IPS DF 19.7 (cell line): ENCODE measurements around the gene HEXIM1.

ENCODE experiments used
- DNase-seq: peaks from one replicate; pipeline ENCODE4 v3.0.0-alpha.2; 2013; ENCODE audit warnings: low read depth, low spot score

HEXIM1 gene

GRCh38 chr17:45171338-45172231, 23.3 kb downstream of the HEXIM1 start:
- DNase-seq = no peak

- DNase-seq = no peak
Observed at GRCh38 chr17:45172232-45172540, 23.9 kb downstream of the HEXIM1 start.

- no peak for DNase-seq
Observed at GRCh38 chr17:45172541-45173286, 24.4 kb downstream of the HEXIM1 start.

GRCh38 chr17:45175759-45176115, 27.5 kb downstream of the HEXIM1 start:
- DNase-seq = no peak

GRCh38 chr17:45177563-45177962, 29.3 kb downstream of the HEXIM1 start:
- no peak for DNase-seq

GRCh38 chr17:45184144-45184543, 35.9 kb downstream of the HEXIM1 start:
- DNase-seq = no peak

GRCh38 chr17:45186801-45187354, 38.6 kb downstream of the HEXIM1 start:
- no peak for DNase-seq

GRCh38 chr17:45189009-45189408, 40.7 kb downstream of the HEXIM1 start:
- no peak for DNase-seq

- no peak for DNase-seq
Observed at GRCh38 chr17:45190503-45191255, 42.4 kb downstream of the HEXIM1 start.

GRCh38 chr17:45195424-45195823, 47.1 kb downstream of the HEXIM1 start:
- no peak for DNase-seq

GRCh38 chr17:45197108-45197507, 48.8 kb downstream of the HEXIM1 start:
- DNase-seq = no peak

- peak; percentile 74 for DNase-seq
Observed at GRCh38 chr17:45197555-45198334, 49.5 kb downstream of the HEXIM1 start.

- DNase-seq = no peak
Observed at GRCh38 chr17:45200701-45201100, 52.4 kb downstream of the HEXIM1 start.

- DNase-seq = no peak
Observed at GRCh38 chr17:45201457-45201856, 53.2 kb downstream of the HEXIM1 start.
